Choroid plexus epithelial cell (primary cell): ENCODE measurements around the gene ATAD3B.
"Not testable (repeated sequence)": the region's sequence is repeated elsewhere in the genome, so short reads cannot be mapped to it uniquely, and the experiment has no call there.

ENCODE experiments used
- DNase-seq: peaks from one replicate; pipeline ENCODE4 v3.0.0-alpha.2; 2010; ENCODE audit warnings: low read depth
- H3K4me3 ChIP-seq: 2 replicates; pipeline ENCODE4 v1.5.1; 2011; ENCODE audit warnings: low read depth, mild to moderate bottlenecking, control low read depth, low read length, moderate library complexity
- TF ChIP-seq, protein P1 (sequence below): conservative IDR thresholded peaks from 2 replicates; pipeline ENCODE4 v1.5.1; 2011; ENCODE audit warnings: low read depth, mild to moderate bottlenecking, control low read depth, inconsistent platforms, low read length, moderate library complexity

Gene ATAD3B

DNA sequence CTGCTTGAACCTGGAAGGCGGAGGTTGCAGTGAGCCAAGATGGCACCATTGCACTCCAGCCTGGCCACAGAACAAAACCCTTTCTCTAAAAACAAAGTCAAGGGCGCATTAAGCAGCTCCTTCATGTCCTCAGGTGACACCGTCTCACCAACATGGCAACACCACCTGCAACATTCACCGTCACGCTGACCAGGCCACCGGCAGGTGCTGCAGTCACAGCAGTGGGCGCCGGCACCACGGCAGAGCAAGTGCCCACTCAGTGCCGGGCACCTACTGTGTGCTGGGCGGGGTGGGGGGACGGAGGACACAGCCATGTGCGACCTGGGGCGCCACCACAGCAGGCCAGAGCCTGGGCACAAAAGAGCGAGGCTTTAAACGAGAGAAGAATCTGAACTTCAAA is 12.1 kb downstream of the ATAD3B start:
- TF ChIP-seq, protein P1, sequence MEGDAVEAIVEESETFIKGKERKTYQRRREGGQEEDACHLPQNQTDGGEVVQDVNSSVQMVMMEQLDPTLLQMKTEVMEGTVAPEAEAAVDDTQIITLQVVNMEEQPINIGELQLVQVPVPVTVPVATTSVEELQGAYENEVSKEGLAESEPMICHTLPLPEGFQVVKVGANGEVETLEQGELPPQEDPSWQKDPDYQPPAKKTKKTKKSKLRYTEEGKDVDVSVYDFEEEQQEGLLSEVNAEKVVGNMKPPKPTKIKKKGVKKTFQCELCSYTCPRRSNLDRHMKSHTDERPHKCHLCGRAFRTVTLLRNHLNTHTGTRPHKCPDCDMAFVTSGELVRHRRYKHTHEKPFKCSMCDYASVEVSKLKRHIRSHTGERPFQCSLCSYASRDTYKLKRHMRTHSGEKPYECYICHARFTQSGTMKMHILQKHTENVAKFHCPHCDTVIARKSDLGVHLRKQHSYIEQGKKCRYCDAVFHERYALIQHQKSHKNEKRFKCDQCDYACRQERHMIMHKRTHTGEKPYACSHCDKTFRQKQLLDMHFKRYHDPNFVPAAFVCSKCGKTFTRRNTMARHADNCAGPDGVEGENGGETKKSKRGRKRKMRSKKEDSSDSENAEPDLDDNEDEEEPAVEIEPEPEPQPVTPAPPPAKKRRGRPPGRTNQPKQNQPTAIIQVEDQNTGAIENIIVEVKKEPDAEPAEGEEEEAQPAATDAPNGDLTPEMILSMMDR: no peak
- no peak for DNase-seq
- H3K4me3 ChIP-seq: no peak overlapping the region

DNA sequence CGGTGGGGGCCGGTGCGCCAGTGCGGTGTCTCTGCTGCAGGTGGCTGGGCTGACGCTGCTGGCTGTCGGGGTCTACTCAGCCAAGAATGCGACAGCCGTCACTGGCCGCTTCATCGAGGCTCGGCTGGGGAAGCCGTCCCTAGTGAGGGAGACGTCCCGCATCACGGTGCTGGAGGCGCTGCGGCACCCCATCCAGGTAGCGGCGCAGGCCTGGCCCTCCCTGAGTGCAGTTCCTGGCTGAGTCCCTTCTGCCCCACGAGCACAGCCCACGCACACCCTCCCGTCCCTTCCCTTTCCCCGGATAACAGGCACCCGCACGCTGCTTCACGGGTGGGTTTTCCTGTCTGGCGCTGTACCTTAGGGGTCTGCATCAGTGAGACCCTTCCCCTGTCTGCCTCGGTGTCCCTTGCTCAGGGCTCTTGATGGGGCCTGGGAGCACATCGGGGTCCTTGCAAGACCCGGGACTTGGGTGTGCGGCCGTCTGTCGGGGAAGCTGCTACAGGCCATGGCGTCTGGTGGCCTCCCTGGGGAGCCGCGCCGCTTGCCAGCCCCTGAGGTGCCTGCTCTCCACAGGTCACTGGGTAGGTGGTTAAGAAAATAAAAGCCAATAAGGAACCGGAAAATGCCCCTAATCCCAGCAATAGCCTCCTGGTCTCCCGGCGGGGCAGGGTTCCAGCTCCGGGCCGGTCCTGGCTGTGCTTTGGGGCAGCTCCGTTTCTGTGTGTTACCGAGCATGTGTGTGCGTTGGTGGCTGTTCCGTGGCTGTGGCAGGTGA is 13.6 kb downstream of the ATAD3B start:
- not testable (repeated sequence) for DNase-seq, H3K4me3 ChIP-seq

DNA sequence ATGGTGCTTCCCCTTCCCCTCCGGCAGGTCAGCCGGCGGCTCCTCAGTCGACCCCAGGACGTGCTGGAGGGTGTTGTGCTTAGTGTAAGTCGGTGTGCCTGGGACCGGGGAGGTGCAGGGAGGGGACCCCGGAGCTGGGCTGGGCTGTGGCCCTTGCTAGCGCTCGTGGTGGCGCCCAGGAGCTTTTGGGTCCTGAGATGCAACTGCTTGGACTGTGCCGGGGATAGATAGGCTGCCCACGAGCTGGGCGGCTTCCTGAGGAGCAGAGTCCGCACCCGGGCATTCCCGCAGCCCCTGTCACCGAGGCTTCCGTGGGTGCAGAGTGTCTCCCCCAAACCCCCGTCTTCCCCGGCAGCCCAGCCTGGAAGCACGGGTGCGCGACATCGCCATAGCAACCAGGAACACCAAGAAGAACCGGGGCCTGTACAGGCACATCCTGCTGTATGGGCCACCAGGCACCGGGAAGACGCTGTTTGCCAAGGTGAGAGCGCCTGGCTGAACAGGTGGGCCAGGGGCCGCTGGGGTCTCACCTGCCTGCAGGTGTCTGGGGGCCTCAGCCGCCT is 14.3 kb downstream of the ATAD3B start:
- DNase-seq, H3K4me3 ChIP-seq: not testable (repeated sequence)

DNA sequence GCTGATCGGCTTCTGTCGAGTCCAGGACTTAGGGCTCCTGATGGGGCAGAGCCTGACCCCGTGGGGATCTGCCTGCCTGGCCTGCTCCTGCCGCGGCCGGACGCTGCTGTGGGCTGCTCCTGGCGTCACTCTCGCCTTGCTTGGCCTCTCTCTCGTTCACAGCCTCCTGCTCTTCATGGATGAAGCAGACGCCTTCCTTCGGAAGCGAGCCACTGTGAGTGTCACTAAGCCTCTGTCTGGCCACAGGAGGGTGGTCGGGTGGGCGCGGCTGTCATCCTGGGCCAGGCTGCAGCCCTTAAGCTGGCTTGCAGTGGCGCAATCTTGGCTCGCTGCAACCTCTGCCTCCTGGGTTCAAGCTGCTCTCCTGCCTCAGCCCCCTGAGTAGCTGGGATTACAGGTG is 16.1 kb downstream of the ATAD3B start:
- no peak overlapping the region for H3K4me3 ChIP-seq
- TF ChIP-seq, protein P1: no peak
- DNase-seq: no peak

DNA sequence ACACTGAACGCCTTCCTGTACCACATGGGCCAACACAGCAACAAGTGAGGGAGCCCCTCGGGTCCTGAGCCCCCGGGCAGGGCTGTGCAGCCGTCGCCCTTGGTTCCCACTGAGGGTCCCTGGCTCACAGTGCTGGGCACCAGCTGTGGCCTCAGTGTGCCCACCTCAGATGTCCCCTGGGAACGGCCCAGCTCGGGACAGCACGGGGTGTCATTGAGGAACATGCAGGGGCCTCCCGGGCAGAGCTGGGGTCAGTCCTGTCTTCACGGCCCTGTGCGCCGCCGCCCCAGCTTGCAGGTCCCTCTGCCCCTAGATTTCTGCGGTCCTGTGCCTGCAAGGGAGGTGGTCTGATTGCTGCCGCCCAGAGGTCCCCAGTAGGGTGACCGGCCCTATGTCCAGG is 17.7 kb downstream of the ATAD3B start:
- TF ChIP-seq, protein P1: no peak
- no peak for DNase-seq

DNA sequence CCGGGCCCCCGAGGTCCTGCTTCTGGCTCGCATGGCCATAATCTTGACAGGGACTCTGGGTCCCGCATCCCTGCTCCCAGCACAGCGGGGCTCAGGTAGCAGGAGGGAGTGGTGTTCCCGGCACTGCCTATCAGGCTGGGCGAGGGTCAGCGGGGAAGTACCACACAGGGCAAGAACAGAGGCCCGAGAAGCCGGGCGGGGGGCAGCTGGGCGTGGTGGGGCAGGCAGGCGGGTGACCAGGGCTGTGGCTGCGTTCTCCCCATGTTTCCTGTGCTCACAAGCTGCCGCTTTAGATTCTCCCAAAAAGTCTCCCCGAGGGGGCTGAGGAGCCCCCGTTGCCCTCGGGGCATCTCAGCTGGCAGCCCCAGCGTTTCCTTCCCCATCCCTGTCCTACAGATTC is 18.3 kb downstream of the ATAD3B start:
- TF ChIP-seq, protein P1: no peak
- H3K4me3 ChIP-seq: no peak overlapping the region
- no peak for DNase-seq

More for the DNA sequence above, 17.7 kb downstream of the ATAD3B start:
- no peak overlapping the region for H3K4me3 ChIP-seq

DNA sequence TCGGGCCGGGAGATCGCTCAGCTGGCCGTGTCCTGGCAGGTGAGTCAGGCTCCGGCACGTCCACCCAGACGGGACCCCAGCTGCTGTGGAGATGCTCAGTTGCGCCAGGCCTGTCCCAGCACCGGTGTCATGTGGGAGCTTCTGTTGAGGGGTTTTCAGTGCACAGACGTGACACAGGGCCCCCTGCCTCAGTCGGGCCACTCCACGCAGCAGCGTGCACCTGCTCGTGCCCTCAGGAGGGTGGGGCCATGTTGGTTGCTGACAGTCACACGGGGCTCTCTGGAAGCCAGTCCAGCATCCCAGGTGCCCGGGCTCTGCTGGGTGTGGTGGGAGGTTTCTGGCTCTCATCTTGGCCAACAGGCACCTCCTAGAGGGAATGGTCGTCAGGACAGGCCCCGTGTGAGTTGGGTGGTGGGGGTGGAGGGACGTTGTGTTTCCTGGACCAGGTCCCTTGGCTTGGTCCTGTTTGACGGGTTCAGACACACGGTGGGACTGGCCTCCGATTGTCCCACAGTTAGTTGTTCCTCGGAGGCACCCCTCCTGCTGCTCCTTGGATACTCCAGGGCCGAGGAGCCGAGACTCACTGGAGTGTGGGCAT is 19.2 kb downstream of the ATAD3B start:
- TF ChIP-seq, protein P1: no peak
- no peak for DNase-seq
- H3K4me3 ChIP-seq: no peak overlapping the region

DNA sequence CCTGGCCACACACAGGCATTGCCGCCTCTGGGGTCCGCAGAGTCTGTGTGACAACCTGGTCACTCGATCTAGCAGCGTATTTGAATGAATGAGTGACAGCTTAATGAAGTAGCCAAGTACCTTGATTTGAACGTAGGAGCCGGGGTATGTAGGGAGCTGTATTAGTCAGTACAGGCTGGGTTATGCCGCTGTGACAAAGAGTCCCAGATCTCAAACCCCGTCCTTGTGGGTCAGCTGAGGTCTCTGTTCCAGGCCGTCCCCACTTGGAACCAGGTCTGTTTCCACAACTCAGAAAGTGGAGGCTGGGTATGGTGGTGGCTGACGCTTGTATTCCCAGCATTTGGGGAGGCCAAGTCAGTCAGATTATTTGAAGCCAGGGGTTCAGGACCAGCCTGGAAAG is 20.0 kb downstream of the ATAD3B start:
- no peak overlapping the region for H3K4me3 ChIP-seq
- DNase-seq: no peak
- TF ChIP-seq, protein P1: no peak

DNA sequence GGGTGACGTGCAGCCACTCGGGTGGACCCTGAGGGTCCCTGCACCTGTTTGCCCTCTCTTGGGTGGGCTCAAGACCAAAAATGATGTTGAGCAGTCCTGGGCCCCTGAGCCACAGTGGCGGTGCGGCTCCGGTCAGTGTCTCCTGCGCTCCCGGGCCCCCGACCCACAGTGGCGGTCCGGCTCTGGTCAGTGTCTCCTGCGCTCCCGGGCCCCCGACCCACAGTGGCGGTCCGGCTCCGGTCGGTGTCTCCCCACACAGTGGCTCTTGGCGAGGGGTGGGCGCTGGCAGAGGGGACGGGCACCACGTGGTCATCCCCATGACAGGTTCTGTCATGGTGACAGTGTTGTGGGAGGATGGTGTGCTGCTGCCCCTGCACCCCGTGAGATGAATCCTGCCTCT is 22.7 kb downstream of the ATAD3B start:
- not testable (repeated sequence) for H3K4me3 ChIP-seq, DNase-seq

DNA sequence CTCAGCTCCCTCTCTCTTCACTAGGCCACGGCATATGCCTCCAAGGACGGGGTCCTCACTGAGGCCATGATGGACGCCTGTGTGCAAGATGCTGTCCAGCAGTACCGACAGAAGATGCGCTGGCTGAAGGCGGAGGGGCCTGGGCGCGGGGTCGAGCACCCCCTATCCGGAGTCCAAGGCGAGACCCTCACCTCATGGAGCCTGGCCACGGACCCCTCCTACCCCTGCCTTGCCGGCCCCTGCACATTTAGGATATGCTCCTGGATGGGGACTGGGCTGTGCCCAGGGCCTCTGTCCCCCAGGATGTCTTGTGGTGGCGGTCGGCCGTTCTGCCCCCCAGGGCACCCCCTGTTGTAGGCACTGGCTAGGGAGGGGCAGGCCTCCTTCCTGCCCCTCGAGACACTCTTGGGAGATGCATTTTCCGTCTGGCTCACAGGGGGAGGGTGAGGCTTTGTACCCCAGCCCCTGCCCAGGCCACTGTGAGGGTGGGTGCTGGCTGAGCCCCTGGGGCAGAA is 24.0 kb downstream of the ATAD3B start:
- not testable (repeated sequence) for DNase-seq, H3K4me3 ChIP-seq
